ENCODE results near the gene UNC13D.
"Not testable (repeated sequence)": the region's sequence is repeated elsewhere in the genome, so short reads cannot be mapped to it uniquely, and the experiment has no call there.

Gene UNC13D

DNA sequence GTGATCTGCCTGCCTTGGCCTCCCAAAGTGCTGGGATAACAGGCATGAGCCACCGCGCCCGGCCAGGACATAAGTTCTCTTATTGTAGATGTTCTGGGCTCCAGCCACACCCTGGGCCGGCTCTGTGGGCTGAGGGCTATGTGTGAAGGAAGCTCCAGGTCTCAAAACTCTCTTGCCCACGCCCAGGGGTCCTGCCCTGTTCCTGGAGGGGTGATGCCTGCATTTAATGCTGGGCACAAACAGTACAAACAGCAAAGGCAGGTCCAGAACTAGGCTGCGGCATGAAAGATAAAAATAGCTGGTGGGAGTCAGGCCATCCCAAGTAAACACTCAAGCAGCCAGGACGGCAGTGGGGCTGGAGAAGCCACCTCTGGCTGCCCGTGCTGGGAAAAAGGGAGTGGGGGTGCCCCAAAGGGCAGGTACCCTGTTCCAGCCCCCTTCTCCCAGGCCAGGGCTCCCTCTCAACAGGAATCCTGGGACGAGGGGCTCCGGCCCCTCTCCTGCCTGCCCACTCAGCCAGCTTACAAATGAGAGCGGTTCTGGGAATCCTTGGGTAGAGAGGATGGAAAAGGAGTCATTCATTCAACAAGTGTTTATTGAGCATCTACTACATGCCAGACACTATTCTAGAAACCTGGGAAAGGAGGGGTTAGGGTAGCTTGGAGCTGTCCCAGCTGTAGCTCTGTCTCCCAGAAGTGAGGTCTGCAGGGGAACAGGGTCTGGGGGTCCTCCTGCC is 29.6 kb upstream of the UNC13D start:
- no peak overlapping the region for H3K4me3 ChIP-seq (ENCODE audit: low read length)
- DNase-seq (ENCODE audit: low read depth) = no peak
- TF ChIP-seq CTCF (IDR thresholded peaks at IDR 0.05; ENCODE audit: insufficient read depth, low read depth, low read length, missing control alignments) = no peak

- DNase-seq (ENCODE audit: low read depth) = peak; percentile 86
- H3K4me3 ChIP-seq (ENCODE audit: low read length) = no peak overlapping the region
- no peak for TF ChIP-seq CTCF (IDR thresholded peaks at IDR 0.05; ENCODE audit: insufficient read depth, low read depth, low read length, missing control alignments)
Measured at GRCh38 chr17:75872434-75873351, 28.5 kb upstream of the UNC13D start.

- not testable (repeated sequence) for DNase-seq (ENCODE audit: low read depth); H3K4me3 ChIP-seq (ENCODE audit: low read length)
Measured at GRCh38 chr17:75870228-75870627, 26.0 kb upstream of the UNC13D start.

DNA sequence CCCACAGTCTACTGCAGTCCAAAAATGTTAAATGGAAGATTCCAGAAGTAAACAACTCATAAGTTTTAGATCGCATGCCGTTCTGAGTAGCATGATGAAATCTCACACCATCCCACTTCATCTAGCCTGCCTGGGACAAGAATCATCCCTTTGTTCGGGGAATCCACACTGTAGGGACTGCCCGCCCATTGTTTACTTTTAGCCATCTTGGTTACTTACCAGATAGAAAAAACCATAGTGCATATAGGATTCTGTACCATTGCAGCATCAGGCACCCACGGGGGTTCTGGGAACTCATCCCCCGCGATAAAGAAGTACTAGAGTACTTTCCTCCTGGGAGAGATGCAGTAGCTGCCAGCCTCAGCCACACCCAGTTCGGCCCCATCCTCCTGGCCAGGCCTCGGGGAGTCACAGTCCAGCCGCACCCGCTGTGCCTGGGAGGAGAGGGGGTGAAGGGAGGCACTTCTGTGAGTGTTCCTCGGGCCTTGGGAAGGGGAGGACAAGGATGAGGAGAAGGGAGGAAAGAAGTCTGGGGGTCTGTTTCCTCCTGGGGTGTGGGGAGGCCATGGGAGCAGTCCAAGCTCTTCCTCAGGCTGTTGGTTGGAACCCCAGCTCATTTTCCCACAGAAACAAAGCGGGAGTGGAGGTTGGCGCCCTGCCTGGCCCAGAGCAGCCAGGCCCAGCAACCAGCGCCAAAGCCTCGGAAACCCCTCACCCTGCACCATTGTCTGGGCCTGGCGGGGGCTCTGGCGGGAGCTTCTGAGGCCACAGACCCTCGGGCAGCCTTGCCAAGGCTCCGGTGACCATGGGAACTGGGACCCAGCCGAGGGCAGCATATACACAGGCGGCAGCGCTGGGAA is 25.3 kb upstream of the UNC13D start:
- DNase-seq (ENCODE audit: low read depth) = peak; percentile 63
- no peak overlapping the region for H3K4me3 ChIP-seq (ENCODE audit: low read length)
- TF ChIP-seq CTCF (IDR thresholded peaks at IDR 0.05; ENCODE audit: insufficient read depth, low read depth, low read length, missing control alignments) = no peak

DNA sequence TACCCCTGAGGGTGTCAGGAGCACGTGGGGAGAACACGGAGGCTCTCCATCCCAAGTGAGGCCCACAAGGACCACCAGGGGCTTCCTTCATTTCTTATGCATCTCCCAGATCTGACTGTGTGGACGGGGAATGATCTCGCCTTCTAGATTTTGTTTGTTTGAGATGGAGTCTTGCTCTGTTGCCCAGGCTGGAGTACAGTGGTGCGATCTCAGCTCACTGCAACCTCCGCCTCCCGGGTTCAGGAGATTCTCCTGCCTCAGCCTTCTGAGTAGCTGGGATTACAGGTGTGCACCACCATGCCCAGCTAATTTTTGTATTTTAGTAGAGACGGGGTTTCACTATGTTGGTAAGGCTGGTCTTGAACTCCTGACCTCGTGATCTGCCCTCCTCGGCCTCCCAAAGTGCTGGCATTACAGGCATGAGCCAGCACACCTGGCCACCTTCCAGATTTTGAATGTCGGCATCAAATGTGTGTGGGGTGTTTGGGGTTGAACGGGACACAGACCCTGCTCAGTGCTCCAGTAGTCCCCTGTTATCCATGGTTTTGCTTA is 24.6 kb upstream of the UNC13D start:
- H3K4me3 ChIP-seq (ENCODE audit: low read length); DNase-seq (ENCODE audit: low read depth): not testable (repeated sequence)

- DNase-seq (ENCODE audit: low read depth); H3K4me3 ChIP-seq (ENCODE audit: low read length): not testable (repeated sequence)
Measured at GRCh38 chr17:75865404-75866188, 21.4 kb upstream of the UNC13D start.

DNA sequence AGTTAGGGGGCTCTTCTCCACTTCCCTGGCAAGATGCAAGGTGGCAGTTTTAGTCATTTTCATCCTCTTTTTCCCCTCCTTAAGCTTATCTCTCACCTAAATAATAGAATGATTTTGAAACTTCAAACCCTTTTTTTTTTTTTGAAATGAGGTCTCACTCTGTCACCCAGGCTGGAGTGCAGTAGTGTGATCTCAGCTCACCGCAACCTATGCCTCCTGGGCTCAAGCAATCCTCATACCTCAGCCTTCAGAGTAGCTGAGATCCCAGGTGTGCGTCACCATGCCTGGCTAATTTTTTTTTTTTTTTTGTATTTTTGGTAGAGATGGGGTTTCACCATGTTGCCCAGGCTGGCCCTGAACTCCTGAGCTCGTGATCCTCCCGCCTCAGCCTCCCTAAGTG is 20.7 kb upstream of the UNC13D start:
- not testable (repeated sequence) for H3K4me3 ChIP-seq (ENCODE audit: low read length)
- DNase-seq (ENCODE audit: low read depth) = peak; percentile 59

GRCh38 chr17:75864448-75864871 is 20.3 kb upstream of the UNC13D start:
- TF ChIP-seq CTCF (IDR thresholded peaks at IDR 0.05; ENCODE audit: insufficient read depth, low read depth, low read length, missing control alignments) = no peak
- DNase-seq (ENCODE audit: low read depth) = peak; percentile 71
- no peak overlapping the region for H3K4me3 ChIP-seq (ENCODE audit: low read length)

Data from epithelial cell of esophagus (primary cell).